GM21786 (cell line): ENCODE data around the gene NMNAT3.

ENCODE experiments used
- ATAC-seq: cut with Tn5 transposase; IDR thresholded peaks from one replicate; pipeline ENCODE4 v1.9.1; 2021; ENCODE audit not compliant: unreplicated experiment

NMNAT3 gene

GRCh38 chr3:139548801-139549200, 129.0 kb downstream of the NMNAT3 start:
- ATAC-seq: no peak

DNA sequence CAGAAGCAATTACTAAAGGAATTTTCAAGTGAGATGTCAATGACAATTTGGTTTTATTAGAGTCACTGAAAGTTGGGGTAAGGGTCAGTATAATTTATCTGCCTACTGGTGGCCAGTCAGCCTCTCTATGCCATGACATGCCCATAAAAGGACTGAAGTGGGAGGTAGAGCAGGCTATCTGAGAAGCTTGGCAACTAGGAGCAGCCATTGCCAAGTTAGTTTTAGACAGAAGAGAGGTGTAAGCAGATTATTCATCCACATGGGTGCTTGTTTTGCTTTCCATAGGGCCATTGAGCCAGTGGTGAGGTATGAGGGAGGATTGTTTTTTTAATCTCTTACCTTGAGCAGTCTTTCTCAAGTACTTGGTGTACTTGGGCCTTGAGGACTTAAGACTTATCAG, 130.1 kb downstream of the NMNAT3 start:
- ATAC-seq: no peak

DNA sequence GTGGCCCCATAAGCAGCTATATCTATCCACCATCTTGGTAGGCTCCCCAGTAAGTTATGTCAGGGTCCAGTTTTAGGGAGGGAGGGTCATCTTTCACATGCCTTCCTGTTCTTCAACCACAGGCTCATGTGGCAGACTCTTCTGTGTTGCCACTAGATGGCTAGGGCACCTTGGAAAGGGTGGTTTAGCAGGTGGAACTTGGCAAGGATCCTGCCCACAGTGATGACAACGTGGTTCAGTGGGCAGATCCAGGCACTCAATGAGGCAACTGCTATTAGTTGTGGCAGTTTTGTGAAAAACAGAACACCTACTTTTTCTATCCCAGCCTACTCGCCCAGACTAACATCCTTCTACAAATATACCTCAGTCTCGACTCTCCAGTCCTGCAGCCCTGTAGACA, 131.0 kb downstream of the NMNAT3 start:
- no peak for ATAC-seq

DNA sequence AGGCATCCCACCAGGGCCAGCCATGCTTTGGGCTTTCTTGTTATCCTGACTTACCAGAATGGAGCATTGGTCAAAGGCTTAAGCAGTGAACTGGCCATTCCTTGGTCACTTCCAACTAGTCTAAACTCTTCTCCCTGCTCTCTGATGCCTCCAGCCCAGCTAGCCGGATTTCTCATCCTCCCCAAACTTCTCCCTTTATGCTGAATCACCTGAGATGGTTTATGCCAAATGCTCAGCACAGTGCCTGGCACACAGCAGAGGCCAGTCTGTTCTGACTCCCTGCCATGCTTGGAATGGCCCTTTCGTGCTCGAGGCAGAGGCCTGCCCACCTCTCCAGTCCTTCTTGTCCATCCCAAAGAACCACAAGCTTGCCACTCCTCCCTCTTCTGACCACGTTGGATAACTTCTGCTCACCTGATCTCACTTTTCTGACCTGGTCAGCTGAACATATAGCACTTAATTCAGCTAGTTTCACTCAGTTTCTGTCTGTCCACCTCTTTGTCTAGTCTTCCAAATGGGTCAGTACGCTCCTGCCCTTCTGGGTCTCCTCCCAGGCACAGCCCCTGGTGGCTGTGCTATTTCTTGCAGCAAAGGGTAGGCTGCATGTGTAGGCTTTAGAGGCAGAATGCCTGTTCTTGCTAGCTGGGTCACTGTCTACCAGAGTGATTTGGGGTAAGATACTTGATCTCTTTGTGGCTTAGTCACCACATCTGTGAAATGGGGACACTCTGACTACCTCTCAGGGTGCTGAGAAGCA, 136.1 kb downstream of the NMNAT3 start:
- ATAC-seq: no peak

DNA sequence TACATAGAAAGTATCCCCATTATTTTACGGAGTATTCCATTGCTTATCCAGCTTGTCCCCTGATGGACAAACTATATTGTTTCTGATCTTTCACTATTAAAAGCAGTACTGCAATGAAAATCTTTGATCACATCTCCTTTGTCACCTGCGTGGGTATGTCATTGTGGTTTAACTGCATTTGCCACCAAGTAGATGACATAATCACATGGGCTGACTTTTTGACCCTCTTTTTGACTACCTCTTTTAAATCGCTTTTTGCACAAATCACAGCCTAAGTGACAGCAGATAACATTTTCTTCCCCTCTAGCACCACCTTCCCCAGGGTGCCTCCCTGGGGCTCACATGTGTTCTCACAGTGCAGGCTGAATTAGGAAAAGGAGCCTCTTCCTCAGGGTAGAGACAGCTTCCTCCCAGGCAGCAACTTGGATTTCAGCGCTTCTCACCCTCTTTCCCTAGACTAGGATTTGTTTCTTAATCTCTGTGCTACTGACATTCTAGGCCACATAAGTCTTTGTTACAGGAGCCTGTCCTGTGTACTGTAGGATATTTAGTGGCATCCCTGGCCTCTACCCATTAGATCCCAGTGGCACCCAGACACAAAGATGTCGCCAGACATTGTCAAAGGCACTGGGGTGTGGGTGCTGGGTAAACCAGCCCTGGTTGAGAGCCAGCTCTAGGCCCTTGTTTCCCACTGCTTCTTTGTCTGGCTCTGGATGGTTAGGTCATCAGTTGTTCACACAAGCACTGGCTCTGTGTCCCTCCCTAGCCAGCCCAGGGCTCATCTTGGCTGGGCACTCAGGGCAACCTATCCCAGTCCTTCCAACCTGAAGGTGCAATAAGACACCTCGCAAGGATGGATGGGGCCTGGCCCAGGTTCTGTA, 136.9 kb downstream of the NMNAT3 start:
- ATAC-seq: no peak

DNA sequence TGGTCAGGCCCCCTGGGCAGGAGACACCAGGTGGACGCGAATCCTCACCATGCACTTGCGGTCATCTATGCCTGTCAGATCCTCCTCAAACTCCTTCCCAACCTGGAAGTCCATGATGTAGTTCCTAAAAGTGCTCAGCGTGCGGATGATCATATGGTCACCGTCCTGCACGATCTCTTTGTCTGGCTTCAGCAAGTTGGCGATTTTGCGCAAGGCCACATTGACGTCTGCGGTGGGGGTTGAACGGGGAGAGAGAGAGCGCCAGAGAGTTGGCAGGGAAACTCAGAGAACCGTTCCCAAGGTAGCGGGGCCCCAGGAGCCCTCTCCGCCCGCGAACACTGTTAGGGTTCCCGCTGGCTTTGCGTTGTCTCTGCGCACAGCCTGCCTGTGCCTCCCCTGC, 139.0 kb downstream of the NMNAT3 start:
- ATAC-seq: no peak

- ATAC-seq: no peak
Measured at GRCh38 chr3:139537795-139538621, 139.8 kb downstream of the NMNAT3 start.

- ATAC-seq: no peak
Measured at GRCh38 chr3:139537361-139537760, 140.4 kb downstream of the NMNAT3 start.

GRCh38 chr3:139534992-139535879, 142.5 kb downstream of the NMNAT3 start:
- no peak for ATAC-seq

GRCh38 chr3:139534455-139534812, 143.3 kb downstream of the NMNAT3 start:
- ATAC-seq: peak; percentile 86

- peak; percentile 57 for ATAC-seq
Measured at GRCh38 chr3:139533781-139534454, 143.9 kb downstream of the NMNAT3 start.

GRCh38 chr3:139532976-139533375, 144.8 kb downstream of the NMNAT3 start:
- ATAC-seq: no peak

GRCh38 chr3:139530717-139531116, 147.1 kb downstream of the NMNAT3 start:
- no peak for ATAC-seq

- no peak for ATAC-seq
Measured at GRCh38 chr3:139529662-139530061, 148.1 kb downstream of the NMNAT3 start.

- no peak for ATAC-seq
Measured at GRCh38 chr3:139528924-139529323, 148.8 kb downstream of the NMNAT3 start.

- no peak for ATAC-seq
Measured at GRCh38 chr3:139528281-139528680, 149.5 kb downstream of the NMNAT3 start.

GRCh38 chr3:139527265-139527664, 150.5 kb downstream of the NMNAT3 start:
- no peak for ATAC-seq

DNA sequence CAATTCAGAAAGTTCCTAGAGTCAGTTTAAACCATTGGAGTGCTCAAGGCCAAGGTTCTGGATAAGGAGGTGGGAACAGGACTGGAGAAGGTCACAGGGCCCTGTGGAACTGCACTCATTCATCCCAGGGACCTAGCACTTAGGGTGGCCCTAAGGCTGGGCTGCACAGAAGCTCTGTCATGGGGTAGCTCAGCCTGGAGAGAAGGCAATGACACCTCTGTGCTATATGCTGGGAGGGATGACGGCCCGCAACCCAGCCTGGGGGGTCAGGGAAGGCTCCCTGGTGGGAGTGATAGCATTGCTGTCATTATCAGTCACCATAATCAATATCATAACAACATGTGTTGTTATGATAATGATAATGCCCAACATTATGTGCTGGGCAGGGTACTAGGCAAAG, 151.6 kb downstream of the NMNAT3 start:
- no peak for ATAC-seq

DNA sequence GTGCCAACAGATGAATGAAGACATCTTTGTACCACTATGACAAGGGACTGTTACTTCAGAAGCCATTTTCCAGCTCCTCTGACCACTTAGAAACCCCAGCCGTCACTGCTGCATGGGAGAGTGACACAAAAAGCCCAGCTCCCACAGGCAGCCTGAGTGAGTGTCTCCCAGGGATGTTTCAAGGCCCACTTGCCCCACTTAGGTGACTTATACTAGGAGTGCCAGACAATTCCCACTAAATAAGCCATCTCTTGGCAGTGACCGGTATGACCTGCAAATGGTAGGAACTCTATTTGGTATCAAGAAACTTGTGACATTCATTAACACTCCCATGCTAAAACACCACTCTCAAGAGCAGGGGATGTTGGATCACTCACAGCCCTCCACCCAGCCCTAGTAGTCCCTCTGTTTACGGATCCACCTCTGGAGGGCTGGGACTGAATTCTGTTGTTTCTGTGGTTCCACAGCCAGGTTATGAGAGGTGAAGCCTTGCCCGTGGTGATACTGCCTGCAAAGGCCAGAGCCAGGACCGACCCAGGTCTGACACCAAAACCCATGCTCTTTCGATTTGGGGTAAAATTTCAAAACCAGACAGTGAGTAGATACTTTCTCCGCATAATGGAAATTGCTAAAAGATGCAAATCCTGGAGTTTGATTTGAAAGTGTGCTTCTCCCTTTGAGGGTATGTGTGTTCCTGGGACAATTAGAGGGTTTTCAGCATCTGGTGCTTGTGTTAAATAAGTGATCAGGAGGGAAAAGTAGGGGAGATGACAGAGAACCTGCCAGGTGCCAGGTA, 152.7 kb downstream of the NMNAT3 start:
- no peak for ATAC-seq
